RCC 7860 (cell line): ENCODE data around the gene TAF4.
"Not testable (repeated sequence)": the region's sequence is repeated elsewhere in the genome, so short reads cannot be mapped to it uniquely, and the experiment has no call there.

ENCODE experiments used
- DNase-seq: peaks from one replicate; pipeline ENCODE4 v3.0.0-alpha.2; 2015; ENCODE audit warnings: low spot score
- FAIRE-seq: peaks from 2 replicates; lab custom pipeline; 2012; peaks lifted over from hg19 to GRCh38; lab: Jason Lieb, UNC

Gene TAF4

GRCh38 chr20:62059401-62059800 is 6.3 kb downstream of the TAF4 start:
- no peak for DNase-seq
- FAIRE-seq = no peak

- FAIRE-seq (no peak), DNase-seq (no peak)
Measured at GRCh38 chr20:62058941-62059340, 6.7 kb downstream of the TAF4 start.

GRCh38 chr20:62056975-62057374 is 8.7 kb downstream of the TAF4 start:
- FAIRE-seq = no peak
- no peak for DNase-seq

- FAIRE-seq (no peak), DNase-seq (no peak)
Measured at GRCh38 chr20:62056377-62056776, 9.3 kb downstream of the TAF4 start.

GRCh38 chr20:62055862-62056115 is 9.9 kb downstream of the TAF4 start:
- not testable (repeated sequence) for FAIRE-seq, DNase-seq

- FAIRE-seq = no peak
- no peak for DNase-seq
Measured at GRCh38 chr20:62055106-62055861, 10.4 kb downstream of the TAF4 start.

GRCh38 chr20:62054451-62054953 is 11.2 kb downstream of the TAF4 start:
- no peak for DNase-seq
- no peak for FAIRE-seq

GRCh38 chr20:62053465-62054196 is 12.1 kb downstream of the TAF4 start:
- DNase-seq = no peak
- no peak for FAIRE-seq

GRCh38 chr20:62052842-62053464 is 12.7 kb downstream of the TAF4 start:
- no peak for DNase-seq
- no peak for FAIRE-seq

- DNase-seq (no peak), FAIRE-seq (no peak)
Measured at GRCh38 chr20:62052336-62052841, 13.3 kb downstream of the TAF4 start.

GRCh38 chr20:62051546-62052255 is 14.0 kb downstream of the TAF4 start:
- DNase-seq (no peak), FAIRE-seq (no peak)

- no peak for DNase-seq
- FAIRE-seq = no peak
Measured at GRCh38 chr20:62051144-62051543, 14.5 kb downstream of the TAF4 start.

GRCh38 chr20:62050166-62051120 is 15.2 kb downstream of the TAF4 start:
- FAIRE-seq (no peak), DNase-seq (no peak)

GRCh38 chr20:62049342-62050165 is 16.1 kb downstream of the TAF4 start:
- no peak for FAIRE-seq
- no peak for DNase-seq

GRCh38 chr20:62048821-62049291 is 16.8 kb downstream of the TAF4 start:
- DNase-seq (no peak), FAIRE-seq (no peak)

GRCh38 chr20:62048346-62048761 is 17.3 kb downstream of the TAF4 start:
- DNase-seq = no peak
- no peak for FAIRE-seq

- DNase-seq (no peak), FAIRE-seq (no peak)
Measured at GRCh38 chr20:62047666-62048345, 17.9 kb downstream of the TAF4 start.

GRCh38 chr20:62046431-62046830 is 19.2 kb downstream of the TAF4 start:
- no peak for DNase-seq
- FAIRE-seq = no peak
